Panc1 (cell line): ENCODE results near the gene SPTBN4.
"Not testable (repeated sequence)": the region's sequence is repeated elsewhere in the genome, so short reads cannot be mapped to it uniquely, and the experiment has no call there.

Experiments used
- CTCF ChIP-seq: fragments of 450-650 bp; IDR thresholded peaks from 2 replicates; pipeline ENCODE4 v1.5.1; 2017; ENCODE audit warnings: mild to moderate bottlenecking
- POLR2AphosphoS5 ChIP-seq: IDR thresholded peaks from 2 replicates; pipeline ENCODE4 v1.6.1; 2012; ENCODE audit warnings: mild to moderate bottlenecking, low read depth, low read length, moderate library complexity

DNA sequence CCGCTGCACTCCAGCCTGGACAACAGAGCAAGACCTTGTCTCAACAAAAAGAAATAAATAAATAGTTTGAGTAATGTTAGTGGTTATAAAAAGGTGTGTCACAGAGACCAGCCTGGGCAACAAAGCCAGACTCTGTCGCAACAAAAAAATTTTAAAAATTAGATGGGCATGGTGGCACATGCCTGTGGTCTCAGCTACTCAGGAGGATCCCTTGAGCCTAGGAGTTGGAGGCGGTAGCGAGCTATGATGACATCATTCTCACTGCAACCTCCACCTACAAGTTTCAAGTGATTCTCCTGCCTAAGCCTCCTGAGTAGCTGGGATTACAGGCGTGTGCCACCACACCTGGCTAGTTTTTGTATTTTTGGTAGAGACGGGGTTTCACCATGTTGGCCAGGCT is 12.9 kb upstream of the SPTBN4 start:
- not testable (repeated sequence) for TF ChIP-seq CTCF, POLR2AphosphoS5
